Hematopoietic multipotent progenitor cell treated with erythropoietin and hydrocortisone succinate and interleukin-3 and kit ligand, for 6 days (in vitro differentiated cells): ENCODE data around the gene TEFM.
"Not testable (repeated sequence)": the region's sequence is repeated elsewhere in the genome, so short reads cannot be mapped to it uniquely, and the experiment has no call there.

Source experiments
- DNase-seq: peaks from one replicate; pipeline ENCODE4 v3.0.0-alpha.2; 2015

Gene TEFM, protein sequence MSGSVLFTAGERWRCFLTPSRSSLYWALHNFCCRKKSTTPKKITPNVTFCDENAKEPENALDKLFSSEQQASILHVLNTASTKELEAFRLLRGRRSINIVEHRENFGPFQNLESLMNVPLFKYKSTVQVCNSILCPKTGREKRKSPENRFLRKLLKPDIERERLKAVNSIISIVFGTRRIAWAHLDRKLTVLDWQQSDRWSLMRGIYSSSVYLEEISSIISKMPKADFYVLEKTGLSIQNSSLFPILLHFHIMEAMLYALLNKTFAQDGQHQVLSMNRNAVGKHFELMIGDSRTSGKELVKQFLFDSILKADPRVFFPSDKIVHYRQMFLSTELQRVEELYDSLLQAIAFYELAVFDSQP

GRCh38 chr17:30906101-30906911 is at the start of gene TEFM:
TSS of gene TEFM (minus strand) at chr17:30906238. CDS start at chr17:30906198, 40 bp downstream.
- DNase-seq, result peak; percentile 94

GRCh38 chr17:30954046-30954830 is 48.2 kb upstream of the TEFM start:
- peak; percentile 49 for DNase-seq

GRCh38 chr17:30952638-30953393 is 46.8 kb upstream of the TEFM start:
- DNase-seq, result peak; percentile 22

GRCh38 chr17:30950669-30951399 is 44.8 kb upstream of the TEFM start:
- DNase-seq, result peak; percentile 36

GRCh38 chr17:30950189-30950588 is 44.2 kb upstream of the TEFM start:
- DNase-seq, result no peak

GRCh38 chr17:30947796-30948195 is 41.8 kb upstream of the TEFM start:
- DNase-seq, result no peak

GRCh38 chr17:30942308-30943079 is 36.5 kb upstream of the TEFM start:
- no peak for DNase-seq

DNA sequence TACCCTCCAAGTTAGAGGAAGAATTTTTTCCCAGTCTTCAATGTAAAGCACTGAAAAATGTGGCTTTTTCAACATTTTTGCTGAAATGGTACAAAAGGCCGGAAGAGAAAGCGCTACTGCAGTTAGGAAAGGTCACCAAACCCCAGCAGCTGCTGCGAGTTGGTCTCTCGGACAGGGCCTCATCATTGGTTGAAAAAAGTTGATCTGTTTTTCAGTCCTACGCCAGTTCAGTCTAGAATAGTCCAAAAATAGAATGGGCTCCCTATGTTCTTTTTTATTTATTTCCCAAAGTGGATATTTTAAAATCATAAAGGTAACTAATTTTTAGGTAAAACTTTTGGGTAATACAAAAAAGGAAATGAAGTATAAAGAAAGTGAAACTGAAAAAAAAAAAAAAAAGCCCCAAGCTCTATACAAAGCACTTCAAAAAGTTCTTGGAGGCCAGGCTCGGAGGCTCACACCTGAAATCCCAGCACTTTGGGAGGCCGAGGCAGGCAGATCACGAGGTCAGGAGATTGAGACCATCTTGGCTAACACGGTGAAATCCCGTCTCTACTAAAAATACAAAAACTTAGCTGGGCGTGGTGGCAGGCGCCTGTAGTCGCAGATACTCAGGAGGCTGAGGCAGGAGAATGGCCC is 33.1 kb upstream of the TEFM start:
- no peak for DNase-seq

DNA sequence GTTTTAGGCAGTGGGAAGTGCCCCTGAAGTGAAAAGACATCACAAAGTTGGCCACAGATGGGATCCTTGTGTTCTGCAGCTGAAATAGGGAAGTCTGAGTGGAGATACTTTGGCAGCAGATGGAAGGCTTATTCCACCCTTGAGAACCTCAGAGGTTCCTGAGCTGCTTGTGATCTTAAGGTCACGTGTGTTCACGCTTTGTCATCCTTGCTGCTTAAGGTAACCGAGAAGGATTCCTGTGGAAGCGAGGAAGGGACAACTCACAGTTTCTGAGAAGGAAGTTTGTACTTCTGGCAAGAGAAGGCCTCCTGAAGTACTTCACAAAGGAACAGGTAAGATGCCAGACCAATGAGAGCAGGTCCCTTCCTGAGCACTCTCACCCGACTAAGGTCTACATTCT is 27.9 kb upstream of the TEFM start:
- DNase-seq, result no peak

- not testable (repeated sequence) for DNase-seq
These were observed 25.5 kb upstream of the TEFM start for GRCh38 chr17:30931582-30931981.

DNA sequence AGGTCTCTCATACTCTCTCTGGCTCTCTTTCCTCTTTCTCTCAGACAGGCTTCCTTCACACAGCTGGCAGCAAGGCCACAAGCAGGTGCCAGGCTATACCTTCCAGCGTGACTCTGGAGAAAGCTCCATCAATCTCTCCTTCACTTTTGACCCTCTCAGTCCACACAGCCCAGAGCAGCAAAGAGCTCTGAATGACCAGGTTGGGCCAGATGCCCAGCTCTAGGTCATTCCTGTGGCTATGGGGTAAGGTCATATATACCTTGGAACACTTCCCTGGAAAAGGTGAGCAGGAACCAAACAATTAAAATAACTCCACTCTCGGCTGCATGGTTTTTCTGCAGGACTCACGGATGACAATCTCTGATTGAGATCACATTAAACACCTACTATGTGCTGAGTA is 24.5 kb upstream of the TEFM start:
- no peak for DNase-seq

DNA sequence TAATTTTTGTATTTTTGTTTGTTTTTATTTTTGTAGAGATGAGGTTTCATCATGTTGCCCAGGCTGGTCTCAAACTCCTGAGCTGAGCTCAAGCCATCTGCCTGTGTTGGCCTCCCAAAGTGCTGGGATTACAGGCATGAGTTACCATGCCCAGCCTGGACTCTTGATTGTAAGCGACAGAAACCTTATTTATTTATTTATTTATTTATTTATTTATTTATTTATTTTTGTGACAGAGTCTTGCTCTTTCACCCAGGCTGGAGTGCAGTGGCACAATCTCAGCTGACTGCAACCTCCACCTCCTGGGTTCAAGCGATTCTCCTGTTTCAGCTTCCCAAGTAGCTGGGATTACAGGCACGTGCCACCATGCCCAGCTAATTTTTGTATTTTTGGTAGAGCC is 23.8 kb upstream of the TEFM start:
- DNase-seq, result not testable (repeated sequence)

DNA sequence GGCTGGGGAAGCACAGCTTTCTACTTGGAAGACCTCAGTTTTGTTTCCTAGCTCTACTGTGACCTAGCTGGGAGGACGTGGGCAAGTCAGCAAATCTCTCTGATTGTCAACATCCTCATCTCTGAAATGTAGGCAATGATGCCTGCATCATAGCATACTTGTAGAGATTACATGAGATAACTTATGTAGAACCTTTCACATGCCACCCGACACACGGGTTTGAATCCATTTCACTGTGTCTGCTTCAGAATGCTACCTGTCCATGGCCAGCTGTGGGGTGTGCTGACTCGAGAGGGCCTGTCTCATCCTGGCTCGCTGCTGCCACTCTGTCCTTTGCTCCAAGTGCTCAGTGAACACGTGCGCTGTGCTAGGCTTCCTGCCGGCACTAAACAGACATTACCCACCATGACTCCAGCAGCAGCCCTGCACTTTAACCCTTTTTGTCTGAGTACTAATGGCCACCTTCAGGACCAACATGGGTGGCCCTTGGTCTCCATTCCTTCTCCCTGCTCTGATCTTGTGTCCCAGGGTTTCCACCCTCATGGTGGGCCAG is 23.1 kb upstream of the TEFM start:
- DNase-seq, result no peak

- DNase-seq, result no peak
These were observed 22.5 kb upstream of the TEFM start for GRCh38 chr17:30928584-30928983.

DNA sequence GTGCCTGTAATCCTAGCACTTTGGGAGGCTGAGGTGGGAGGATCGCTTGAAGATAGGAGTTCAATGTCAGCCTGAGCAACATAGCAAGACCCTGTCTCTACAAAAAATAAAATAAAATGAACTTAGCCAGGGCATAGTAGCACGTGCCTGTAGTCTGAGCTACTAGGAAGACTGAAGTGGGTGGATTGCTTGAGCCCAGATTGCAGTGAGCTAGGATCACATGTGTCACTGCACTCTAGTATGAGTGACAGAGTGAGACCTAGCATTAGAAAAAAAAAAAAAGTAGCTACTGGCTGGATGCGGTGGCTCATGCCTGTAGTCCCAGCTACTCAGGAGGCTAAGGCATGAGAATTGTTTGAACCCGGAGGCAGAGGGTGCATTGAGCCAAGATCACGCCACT is 21.7 kb upstream of the TEFM start:
- no peak for DNase-seq

DNA sequence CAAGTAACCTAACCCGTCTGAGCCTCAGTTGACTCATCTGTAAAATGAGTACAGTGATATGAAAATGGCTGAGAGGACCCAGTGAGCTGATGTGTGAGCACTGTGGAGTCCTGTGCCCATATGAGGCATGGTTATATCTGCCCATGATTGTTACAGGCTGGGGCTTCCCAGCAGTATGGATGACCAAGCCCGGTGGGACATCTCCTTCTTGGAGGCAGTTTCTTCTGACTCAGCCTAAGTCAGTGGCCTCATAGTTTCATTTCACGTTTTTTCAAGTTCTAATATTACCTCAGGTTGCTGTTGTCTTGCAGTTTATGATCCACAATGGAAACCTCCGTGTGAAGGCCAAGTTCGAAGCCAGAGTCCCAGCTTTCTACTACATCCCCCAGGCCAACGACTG is 20.5 kb upstream of the TEFM start:
- no peak for DNase-seq

DNA sequence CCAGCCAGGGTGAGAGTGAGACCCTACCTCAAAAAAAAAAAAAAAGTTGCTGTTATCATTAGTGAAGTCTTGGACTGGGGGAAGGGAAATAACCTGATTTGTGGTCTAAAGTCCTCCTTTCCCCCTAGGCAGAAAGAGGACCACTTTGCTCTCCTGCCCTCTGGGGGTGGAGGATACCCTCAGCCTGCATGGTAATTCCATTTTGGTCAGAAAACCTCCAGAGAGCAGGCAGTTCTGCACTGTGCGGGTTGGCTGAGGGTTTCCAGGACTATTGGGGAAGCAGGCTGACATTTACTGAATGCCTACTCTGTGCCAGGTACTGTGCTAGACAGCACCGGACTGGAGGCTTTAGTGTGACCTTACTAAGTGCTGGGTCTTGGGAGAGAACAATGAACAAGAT is 18.3 kb upstream of the TEFM start:
- no peak for DNase-seq

DNA sequence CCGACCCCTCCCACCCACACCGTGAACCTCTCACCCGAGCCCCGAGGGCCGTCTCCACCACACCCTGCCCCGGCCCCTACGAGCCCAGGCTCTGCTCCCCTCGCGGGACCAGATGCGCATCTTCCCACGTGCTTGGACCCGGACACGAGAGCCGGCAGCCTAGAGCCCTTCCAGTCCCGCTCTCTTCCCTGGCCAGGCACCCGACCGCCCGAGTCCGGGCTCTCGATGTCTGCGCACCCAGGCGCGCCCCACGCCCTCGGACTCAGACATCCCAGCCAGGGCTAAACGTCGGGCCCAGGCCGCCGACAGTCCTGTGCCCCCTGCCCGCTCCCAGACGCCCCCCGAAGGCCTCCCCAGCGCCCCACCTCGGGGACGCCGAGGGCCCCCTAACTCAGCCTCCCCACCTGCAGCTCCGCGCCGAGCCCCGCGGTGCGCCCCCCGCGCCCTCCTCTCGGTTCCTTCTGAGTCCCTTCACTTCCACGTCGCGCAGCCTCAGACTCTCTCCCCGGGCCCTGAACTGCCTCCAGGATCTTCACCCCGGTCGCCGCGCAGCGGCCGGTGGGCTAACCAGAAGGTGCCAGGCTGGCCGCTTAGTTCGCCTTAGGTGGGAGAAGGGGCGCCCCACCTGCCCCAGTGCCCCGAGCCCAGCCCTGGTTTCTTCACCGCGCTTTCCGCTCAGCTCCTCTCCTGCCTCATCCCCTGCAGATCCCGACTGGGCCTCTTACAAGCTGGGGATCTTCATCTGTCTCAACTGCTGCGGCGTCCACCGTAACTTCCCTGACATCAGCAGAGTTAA is 16.4 kb upstream of the TEFM start:
- DNase-seq, result no peak

GRCh38 chr17:30921544-30922196 is 15.6 kb upstream of the TEFM start, which contains the start of gene ADAP2:
TSS of gene ADAP2 (plus strand) at chr17:30921945. CDS start at chr17:30922015, 70 bp downstream.
- peak; percentile 60 for DNase-seq
